DND-41 (cell line): ENCODE measurements around the gene ECSCR.

ENCODE experiments used
- ATAC-seq: fragments of 200-7000 bp; cut with Tn5 transposase; 3 replicates; pipeline ENCODE4 v1.9.1; 2021; ENCODE audit warnings: low read depth; ENCODE audit not compliant: insufficient read depth
- DNase-seq: peaks from one replicate; pipeline ENCODE4 v3.0.0-alpha.2; 2020
- H2AFZ ChIP-seq: 2 replicates; pipeline ENCODE4 v1.6.0; 2012; ENCODE audit warnings: low read depth, low read length
- H3K27ac ChIP-seq: 2 replicates; pipeline ENCODE4 v1.5.1; 2012; ENCODE audit warnings: low read length, inconsistent platforms
- H3K27me3 ChIP-seq: fragments of 200-600 bp; sonication (generic); 2 replicates; pipeline ENCODE4 v1.6.0; 2012; ENCODE audit warnings: low read length, mild to moderate bottlenecking, inconsistent platforms; ENCODE audit not compliant: insufficient read depth, poor library complexity
- H3K36me3 ChIP-seq: 2 replicates; pipeline ENCODE4 v1.5.1; 2012; ENCODE audit warnings: low read length, inconsistent platforms; ENCODE audit not compliant: insufficient read depth
- H3K4me1 ChIP-seq: 2 replicates; pipeline ENCODE4 v1.5.1; 2012; ENCODE audit warnings: mild to moderate bottlenecking, low read length; ENCODE audit not compliant: insufficient read depth
- H3K4me2 ChIP-seq: 2 replicates; pipeline ENCODE4 v1.6.0; 2012; ENCODE audit warnings: mild to moderate bottlenecking, moderate library complexity, low read length, inconsistent platforms; ENCODE audit not compliant: insufficient read depth
- H3K4me3 ChIP-seq, 2 experiments: fragments of 200-600 bp in 1 of 2; shearing (Covaris generic) in 1 of 2; 2 replicates each; pipeline ENCODE4 v1.5.1; 2012 to 2016; ENCODE audit warnings: inconsistent platforms in 2 of 2, low read length in 2 of 2, mild to moderate bottlenecking in 2 of 2, low read depth in 1 of 2, moderate library complexity in 1 of 2
- H3K79me2 ChIP-seq: 2 replicates; pipeline ENCODE4 v1.6.0; 2012; ENCODE audit warnings: low read length, inconsistent platforms; ENCODE audit not compliant: insufficient read depth
- H3K9ac ChIP-seq: 2 replicates; pipeline ENCODE4 v1.6.0; 2012; ENCODE audit warnings: low read depth, mild to moderate bottlenecking, inconsistent platforms, low read length, moderate library complexity
- H3K9me3 ChIP-seq: 2 replicates; pipeline ENCODE4 v1.5.1; 2012; ENCODE audit warnings: low read length, moderate library complexity, mild to moderate bottlenecking, inconsistent platforms; ENCODE audit not compliant: insufficient read depth, severe bottlenecking
- H4K20me1 ChIP-seq: 2 replicates; pipeline ENCODE4 v1.6.0; 2012; ENCODE audit warnings: low read length; ENCODE audit not compliant: insufficient read depth
- CTCF ChIP-seq: IDR thresholded peaks from 2 replicates; pipeline ENCODE4 v1.5.1; 2012; ENCODE audit warnings: borderline replicate concordance, low read length, moderate library complexity, mild to moderate bottlenecking; ENCODE audit not compliant: poor library complexity, severe bottlenecking; ENCODE audit errors: extremely low read depth
- EZH2 ChIP-seq: IDR thresholded peaks from 3 replicates; pipeline ENCODE4 v1.6.1; 2012; ENCODE audit warnings: borderline replicate concordance, low read depth, mild to moderate bottlenecking, moderate library complexity, low read length, inconsistent platforms; ENCODE audit not compliant: severe bottlenecking

The ECSCR gene

GRCh38 chr5:139459451-139459934, 3.0 kb downstream of the ECSCR start:
- H3K4me1 ChIP-seq: peaks cover 26% of the 10 kb centered on the region
- H3K4me3 ChIP-seq: no peak overlapping the region; a peak in 1 of 4 replicates
- TF ChIP-seq CTCF (no peak), EZH2 (no peak)
- no peak for ATAC-seq
- H3K36me3 ChIP-seq: no peaks in the 10 kb centered on the region
- no peaks in the 10 kb centered on the region for H3K9me3 ChIP-seq
- H3K27ac ChIP-seq: peak overlapping the region; percentile 87
- no peaks in the 10 kb centered on the region for H4K20me1 ChIP-seq
- peak overlapping the region; percentile 48 for H3K4me2 ChIP-seq
- no peaks in the 10 kb centered on the region for H3K27me3 ChIP-seq
- peak overlapping the region; percentile 8; the same call in 1 of the 2 replicates for H2AFZ ChIP-seq
- DNase-seq: no peak
- H3K79me2 ChIP-seq: no peaks in the 10 kb centered on the region
- peak overlapping the region; percentile 11 for H3K9ac ChIP-seq

GRCh38 chr5:139458580-139459407, 3.7 kb downstream of the ECSCR start:
- Histone ChIP-seq H3K9ac (peak overlapping the region; percentile 28), H3K4me2 (peak overlapping the region; percentile 48), H3K9me3 (no peaks in the 10 kb centered on the region), H2AFZ (peak overlapping the region; percentile 72), H3K4me1 (peaks cover 26% of the 10 kb centered on the region), H3K27me3 (no peaks in the 10 kb centered on the region), H4K20me1 (no peaks in the 10 kb centered on the region), H3K79me2 (no peaks in the 10 kb centered on the region), H3K4me3 (peak overlapping the region in 1 of 2 experiments; percentile 11; a peak in 1 of 4 replicates), H3K36me3 (no peaks in the 10 kb centered on the region), H3K27ac (peak overlapping the region; percentile 87)
- DNase-seq: peak; percentile 89
- TF ChIP-seq CTCF (no peak), EZH2 (no peak)
- ATAC-seq: peak; percentile 100

GRCh38 chr5:139457653-139458306, 4.8 kb downstream of the ECSCR start:
- Histone ChIP-seq H3K27me3 (no peaks in the 10 kb centered on the region), H3K9ac (peak overlapping the region; percentile 28; the same call in 1 of the 2 replicates), H3K27ac (peak overlapping the region; percentile 87), H3K79me2 (no peaks in the 10 kb centered on the region), H4K20me1 (no peaks in the 10 kb centered on the region), H3K4me1 (peaks cover 26% of the 10 kb centered on the region), H3K4me2 (0 out of 2 replicates have a peak overlapping the region, but pooled peaks have one; percentile 34), H3K36me3 (no peaks in the 10 kb centered on the region), H3K4me3 (no peak overlapping the region), H3K9me3 (no peaks in the 10 kb centered on the region), H2AFZ (no peak overlapping the region)
- no peak for ATAC-seq
- TF ChIP-seq EZH2: no peak
- no peak for TF ChIP-seq CTCF
- DNase-seq: no peak
